Hematopoietic multipotent progenitor cell treated with erythropoietin and hydrocortisone succinate and interleukin-3 and kit ligand, for 8 days (in vitro differentiated cells): ENCODE measurements around the gene PRKAR1B.

Experiments
- DNase-seq: peaks from one replicate; pipeline ENCODE4 v3.0.0-alpha.2; 2015

The PRKAR1B gene

DNA sequence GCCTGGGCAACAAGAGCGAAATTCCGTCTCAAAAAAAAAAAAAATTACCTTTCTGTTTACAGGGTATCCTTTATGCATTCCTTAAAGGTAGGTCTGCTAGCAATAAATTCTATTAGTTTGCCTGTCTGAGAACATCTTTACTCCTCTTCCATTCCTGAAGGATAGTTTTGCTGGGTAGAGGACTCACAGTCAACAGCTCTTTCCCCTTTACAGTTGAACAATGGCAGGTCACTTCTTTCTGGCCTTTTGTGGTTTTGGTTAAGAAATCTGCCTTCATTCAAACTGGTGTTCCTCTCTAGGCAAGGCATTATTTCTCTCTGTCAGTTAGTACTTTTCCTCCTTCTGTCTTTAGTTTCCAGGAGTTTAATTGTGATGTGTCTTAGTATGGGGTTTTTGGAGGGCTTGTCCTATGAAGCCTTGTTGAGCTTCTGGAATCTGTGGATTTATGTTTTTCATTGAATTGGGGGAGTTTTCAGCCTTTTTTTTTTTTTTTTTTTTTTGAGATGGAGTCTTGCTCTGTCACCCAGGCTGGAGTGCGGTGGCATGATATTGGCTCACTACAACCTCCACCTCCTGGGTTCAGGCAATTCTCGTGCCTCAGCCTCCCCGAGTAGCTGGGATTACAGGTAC is 5.3 kb downstream of the PRKAR1B start:
- no peak for DNase-seq

DNA sequence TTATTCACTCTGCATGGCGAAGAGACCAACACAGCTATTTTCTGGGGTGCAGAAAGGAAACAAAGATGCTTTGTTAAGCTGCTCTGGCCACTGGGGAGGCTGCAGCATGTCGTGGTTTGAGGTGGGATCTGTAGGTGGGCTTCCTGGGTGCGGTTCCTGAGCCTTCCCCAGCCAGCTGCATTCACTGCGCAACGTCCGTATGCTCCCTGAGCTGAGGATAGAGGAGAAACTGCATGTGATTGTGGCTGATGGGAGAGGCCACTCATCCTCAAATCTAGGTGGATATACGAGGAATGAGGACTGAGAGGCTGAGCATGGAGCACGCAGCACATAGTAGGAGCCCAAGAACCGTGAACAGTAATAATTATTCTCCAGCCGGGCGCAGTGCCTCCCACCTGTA is 10.4 kb downstream of the PRKAR1B start:
- no peak for DNase-seq

- no peak for DNase-seq
These were observed 10.9 kb downstream of the PRKAR1B start for GRCh38 chr7:716222-716621.

GRCh38 chr7:714251-714671 is 12.8 kb downstream of the PRKAR1B start:
- DNase-seq = no peak

GRCh38 chr7:713488-714230 is 13.4 kb downstream of the PRKAR1B start:
- DNase-seq = no peak

DNA sequence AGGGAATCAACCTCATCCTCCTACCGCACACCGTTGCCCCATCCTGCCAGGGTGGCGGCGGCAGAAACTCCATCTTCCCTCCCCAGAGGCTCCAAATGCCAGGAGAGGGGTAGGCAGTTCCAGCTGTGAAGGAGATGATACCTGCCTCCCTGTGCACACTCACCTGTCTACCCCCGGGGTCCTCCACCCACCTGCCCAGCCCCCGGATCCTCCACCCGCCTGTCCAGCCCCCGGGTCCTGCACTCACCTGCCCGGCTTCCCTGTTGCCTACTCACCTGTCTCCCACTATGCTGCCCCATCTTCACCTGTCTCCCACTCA is 14.0 kb downstream of the PRKAR1B start:
- DNase-seq = no peak

DNA sequence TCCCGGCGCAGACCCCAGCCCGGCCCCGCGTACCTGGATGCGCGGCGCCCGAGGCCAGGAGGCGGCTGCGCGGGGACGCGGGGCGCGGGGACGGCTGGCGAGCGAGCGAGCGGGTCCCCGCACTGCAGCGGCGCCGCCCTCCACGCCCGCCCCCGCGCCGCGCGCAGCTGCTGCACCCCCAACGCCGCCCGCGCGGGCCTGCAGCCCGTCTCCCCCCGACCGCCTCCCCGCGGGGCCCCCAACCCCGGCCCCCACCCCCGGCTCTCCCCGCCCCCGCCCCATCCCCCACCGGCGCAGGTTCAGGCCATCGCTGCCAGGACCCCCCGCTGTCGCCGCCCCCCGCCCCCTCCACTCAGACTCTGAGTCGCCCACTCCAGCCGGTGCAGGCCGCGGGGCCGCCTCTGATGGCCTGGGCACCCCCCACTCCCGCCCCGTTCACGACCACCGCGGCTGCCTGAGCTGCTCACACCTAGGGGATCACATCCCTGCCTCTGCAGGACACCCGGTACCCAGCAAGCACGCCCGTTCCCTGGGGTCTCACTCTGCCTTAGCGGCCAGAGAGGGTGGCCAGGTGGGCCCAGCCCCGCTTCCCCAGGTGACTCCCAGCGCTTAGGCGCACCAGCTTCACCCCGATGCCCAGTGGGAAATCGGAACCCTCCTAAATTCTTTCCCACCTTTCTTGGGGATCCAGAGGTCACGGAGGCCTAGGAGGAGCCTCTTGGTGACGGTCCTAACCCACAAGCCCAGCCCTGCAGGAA is 14.5 kb downstream of the PRKAR1B start:
- DNase-seq = no peak

DNA sequence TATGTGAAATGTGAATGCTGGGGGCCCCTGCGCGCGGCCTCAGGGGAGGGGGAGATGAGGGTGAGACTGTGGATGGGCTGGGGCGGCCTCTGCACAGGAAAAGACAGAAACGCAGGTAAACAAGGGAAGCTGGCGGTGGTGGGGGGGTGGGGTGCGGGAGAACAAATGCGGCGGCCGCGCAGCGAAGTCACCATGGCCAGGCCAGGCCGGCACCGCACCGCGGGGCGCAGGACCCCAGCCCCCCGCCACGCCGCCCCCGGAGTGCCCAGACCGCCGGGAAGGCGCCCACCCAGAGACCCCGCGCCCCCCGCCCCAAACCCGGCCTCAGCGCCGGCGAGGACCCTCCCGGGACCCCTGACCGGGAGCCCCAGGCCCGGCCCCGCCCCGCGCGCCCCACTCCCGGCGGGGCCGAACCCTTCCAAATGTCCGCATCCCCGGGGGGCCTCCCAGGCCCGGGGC is 15.1 kb downstream of the PRKAR1B start:
- DNase-seq = no peak

GRCh38 chr7:711093-711921 is 15.8 kb downstream of the PRKAR1B start:
- no peak for DNase-seq

DNA sequence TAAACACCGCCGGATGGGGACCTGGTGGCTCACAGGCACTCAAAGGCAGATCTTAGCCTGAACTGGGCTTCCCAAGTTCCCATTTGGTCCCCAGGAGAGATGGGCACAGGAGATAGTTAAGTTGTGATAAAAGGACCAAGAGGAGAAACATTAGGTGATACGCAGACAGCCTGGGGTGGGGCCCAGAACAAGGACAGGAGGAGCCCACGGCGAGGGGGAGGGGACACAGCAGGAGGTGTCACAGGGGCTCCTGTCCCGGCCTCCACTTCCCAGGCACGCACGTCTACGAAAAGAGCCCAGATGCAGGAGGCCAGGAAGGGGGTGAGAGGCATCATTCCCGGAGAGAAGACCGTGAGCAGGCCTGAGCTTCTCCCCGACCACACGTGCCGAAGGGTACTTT is 16.9 kb downstream of the PRKAR1B start:
- no peak for DNase-seq

- no peak for DNase-seq
These were observed 19.6 kb downstream of the PRKAR1B start for GRCh38 chr7:707296-708000.

GRCh38 chr7:706721-707120 is 20.4 kb downstream of the PRKAR1B start:
- no peak for DNase-seq

GRCh38 chr7:703049-703448 is 24.0 kb downstream of the PRKAR1B start:
- no peak for DNase-seq

DNA sequence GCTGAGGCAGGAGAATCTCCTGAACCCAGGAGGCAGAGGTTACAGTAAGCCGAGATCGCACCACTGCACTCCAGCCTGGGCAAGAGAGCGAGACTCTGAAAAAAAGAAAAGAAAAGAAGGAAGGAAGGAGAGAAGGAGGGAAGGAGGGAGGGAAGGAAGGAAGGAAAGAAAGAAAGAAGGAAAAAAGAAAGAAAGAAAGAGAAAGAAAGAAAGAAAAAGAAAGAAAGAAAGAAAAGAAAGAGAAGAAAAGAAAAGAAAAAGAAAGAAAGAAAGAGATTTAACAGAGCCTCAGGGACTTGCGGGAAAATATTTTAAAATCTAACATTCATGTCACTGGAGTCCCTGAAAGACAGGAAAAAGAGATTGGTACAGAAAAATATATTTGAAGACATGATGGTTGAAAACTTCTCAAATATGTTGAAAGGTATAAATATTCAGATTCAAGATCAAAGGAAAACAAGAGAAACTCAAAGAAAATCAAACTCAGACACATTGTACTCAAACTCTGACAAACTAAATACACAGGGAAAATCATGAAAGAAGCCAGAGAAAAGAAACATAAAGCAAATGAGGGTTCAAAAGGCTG is 25.9 kb downstream of the PRKAR1B start:
- no peak for DNase-seq

DNA sequence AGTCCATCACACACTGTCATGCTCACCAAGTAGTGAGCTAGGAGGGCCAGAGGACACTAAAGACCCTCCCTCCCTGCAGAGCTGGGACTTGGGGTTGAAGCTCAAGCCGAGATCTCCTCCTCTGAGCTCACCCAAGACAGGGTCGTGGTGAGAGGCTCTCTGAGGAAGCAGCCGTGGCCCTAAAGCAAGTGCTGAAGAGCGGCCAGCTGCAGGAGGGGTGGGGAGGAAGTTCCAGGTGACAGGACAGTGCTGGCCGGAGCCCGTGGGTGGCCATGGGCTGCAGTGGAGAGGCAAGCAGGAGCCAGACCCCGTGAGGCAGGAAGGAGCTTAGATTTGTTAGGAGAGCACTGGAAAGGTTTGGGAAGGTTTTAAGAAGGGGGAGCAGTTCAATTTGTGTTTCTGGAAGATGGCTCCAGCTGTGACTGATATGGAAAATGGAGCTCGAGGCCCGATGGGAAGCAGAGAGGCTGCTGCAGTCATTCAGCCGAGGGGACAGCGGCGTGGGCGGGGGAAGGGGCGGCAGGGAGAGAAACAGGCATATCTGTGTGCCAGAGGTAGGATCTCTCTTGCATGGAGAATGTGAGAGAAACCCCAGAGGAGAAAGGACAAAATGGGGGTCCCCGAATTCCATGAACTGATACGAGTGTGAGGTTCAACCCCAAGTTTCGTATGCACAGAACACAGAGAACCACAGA is 27.5 kb downstream of the PRKAR1B start:
- no peak for DNase-seq

DNA sequence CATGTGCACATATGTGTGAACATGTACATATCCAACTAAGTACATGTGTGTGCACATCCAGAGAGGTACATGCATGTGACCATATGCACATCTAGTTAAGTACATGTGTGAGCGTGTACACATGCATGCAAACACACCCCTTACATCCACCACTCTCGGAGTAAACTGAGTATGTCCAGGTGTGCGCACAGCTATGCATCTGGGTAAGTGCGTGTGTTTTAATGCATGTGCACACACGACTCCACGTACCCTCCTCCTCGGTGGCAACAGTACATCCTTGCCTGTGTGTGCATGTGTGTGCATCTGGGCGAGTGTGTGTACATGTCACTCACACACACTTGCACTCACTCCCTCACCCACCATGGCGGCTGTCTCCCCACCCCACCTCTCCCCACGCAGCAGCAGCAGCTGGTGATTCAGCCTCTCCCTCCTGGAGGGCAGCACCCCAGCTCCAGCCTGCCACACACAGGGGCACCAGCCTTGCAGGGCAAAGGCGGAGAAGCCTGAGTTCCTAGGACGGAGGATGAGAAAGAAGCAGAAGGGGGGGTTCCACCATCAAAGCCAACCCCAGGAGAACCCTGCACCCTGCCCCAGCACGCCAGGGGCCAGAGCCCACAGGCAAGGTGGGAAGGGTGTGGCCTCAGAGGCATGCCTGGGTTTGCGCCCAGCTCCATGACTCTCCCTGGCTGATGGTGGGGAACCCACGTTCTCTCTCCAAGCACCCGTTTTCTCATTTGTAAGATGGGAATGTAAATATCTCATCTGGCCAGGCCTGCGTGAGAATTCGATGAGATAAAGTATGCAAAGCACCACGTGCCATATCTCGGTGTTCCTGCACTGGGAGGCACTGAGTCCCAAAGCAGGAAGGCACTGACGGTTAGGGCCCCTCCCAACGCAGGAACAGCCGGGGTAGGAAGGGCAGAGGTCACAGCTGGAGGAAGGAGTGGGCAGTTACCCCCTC is 28.3 kb downstream of the PRKAR1B start:
- DNase-seq = peak; percentile 92

DNA sequence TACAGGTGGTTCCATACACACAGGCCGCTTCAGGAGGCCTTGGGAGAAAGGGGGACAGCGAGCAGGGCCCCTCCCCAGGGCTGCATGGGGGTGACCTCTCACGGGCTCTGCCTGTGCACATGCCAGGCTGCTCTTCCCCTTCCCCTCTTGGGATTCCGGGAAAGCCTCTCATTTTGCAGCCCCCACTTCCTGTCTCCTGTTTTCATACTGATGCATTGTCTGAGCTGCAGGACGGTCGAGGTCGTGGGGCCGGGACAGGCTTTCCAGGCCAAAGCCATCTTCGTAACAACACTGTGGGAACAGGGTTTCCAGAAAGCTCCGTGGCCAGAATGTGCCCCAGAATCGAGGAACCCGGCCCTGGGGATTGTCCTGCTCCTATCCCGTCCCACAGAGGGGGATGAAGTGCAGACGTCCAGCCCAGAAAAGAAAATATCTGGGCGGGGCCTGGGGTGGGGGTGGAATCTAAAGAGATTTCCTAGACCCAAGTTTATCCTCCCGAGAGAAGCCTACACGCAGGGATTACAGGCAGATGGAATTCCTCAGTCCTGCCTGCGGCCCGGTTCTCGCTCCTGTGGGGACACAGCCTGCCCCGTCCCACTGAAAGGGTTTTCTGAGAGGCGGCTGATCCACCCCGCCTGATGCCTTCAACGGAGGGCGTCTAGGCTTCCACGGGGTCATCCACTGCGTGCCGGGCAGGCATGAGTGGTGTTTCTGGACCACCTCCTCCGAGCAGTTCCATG is 30.1 kb downstream of the PRKAR1B start:
- no peak for DNase-seq

DNA sequence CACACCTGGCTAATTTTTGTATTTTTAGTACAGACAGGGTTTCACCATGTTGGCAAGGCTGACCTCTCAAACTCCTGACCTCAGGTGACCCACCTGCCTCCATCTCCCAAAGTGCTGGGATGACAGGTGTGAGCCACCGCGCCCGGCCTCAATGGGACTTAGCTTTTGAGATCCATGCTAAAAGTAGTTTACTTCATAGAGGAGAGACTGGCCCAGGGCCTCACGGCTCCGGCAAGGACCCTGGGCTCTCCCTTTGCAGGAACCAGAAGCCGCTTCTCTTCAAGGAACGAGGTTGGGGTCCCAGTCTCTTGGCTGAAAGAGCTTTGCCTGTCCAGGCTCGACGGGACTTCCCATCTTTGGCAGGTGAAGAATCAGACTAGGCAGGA is 30.7 kb downstream of the PRKAR1B start:
- no peak for DNase-seq

- no peak for DNase-seq
These were observed 33.8 kb downstream of the PRKAR1B start for GRCh38 chr7:693280-693679.
